IMR-90 (cell line): Measurements from ENCODE around the gene PRRC2B. TPM values are rescaled to one million over a fixed set of nuclear protein-coding genes. Genes with fewer than 3 reads are reported as not detected.

Experiments
- ATAC-seq: fragments of 200-7000 bp; cut with Tn5 transposase; 2 replicates; pipeline ENCODE4 v1.9.1; 2020; ENCODE audit warnings: low read depth, mild to moderate bottlenecking, moderate library complexity
- BruUV-seq: library from RNA; stranded (reverse); fragments of 400-500 nt; replicated peaks from 2 replicates; lab custom pipeline; 2021; lab: Mats Ljungman, UMichigan
- CTCF ChIA-PET: fragments of 300-600 bp; formaldehyde crosslinking; extraction: SDS; loops from one replicate; lab custom pipeline; 2021; ENCODE audit warnings: antibody characterized with exemption; lab: Yijun Ruan, JAX
- POLR2A ChIA-PET: fragments of 300-600 bp; sonication (Branson Sonifier 250); formaldehyde crosslinking; loops from one replicate; lab custom pipeline; 2022; ENCODE audit warnings: antibody characterized with exemption; ENCODE audit not compliant: unreplicated experiment; lab: Charles Lee
- DNase-seq: peaks from one replicate; pipeline ENCODE4 v3.0.0; 2013
- H2AFZ ChIP-seq: replicated peaks from 2 replicates; pipeline ENCODE3; 2013; ENCODE audit warnings: low read length, mild to moderate bottlenecking; ENCODE audit not compliant: poor library complexity
- H2AK5ac ChIP-seq: 2 replicates; pipeline ENCODE4 v1.6.1; 2013; ENCODE audit warnings: low read depth, low read length, inconsistent platforms
- H2AK9ac ChIP-seq: replicated peaks from 2 replicates; pipeline ENCODE3; 2013; ENCODE audit warnings: mild to moderate bottlenecking, low read depth, low read length, moderate library complexity; ENCODE audit not compliant: poor library complexity
- H2BK120ac ChIP-seq: 2 replicates; pipeline ENCODE4 v1.6.1; 2013; ENCODE audit warnings: low read depth, low read length, inconsistent platforms
- H2BK15ac ChIP-seq: 3 replicates; pipeline ENCODE4 v1.6.1; 2013; ENCODE audit warnings: low read depth, low read length, inconsistent platforms
- H2BK20ac ChIP-seq: 2 replicates; pipeline ENCODE4 v1.6.1; 2013; ENCODE audit warnings: low read depth, mild to moderate bottlenecking, inconsistent platforms, low read length, moderate library complexity
- H2BK5ac ChIP-seq: 2 replicates; pipeline ENCODE4 v1.6.1; 2013; ENCODE audit warnings: mild to moderate bottlenecking, low read depth, low read length, inconsistent platforms; ENCODE audit not compliant: poor library complexity, severe bottlenecking
- H3K14ac ChIP-seq: replicated peaks from 2 replicates; pipeline ENCODE4 v1.6.1; 2013; ENCODE audit warnings: low read depth, low read length, inconsistent platforms
- H3K18ac ChIP-seq: 2 replicates; pipeline ENCODE4 v1.6.1; 2013; ENCODE audit warnings: low read depth, low read length, control low read depth
- H3K23ac ChIP-seq: 2 replicates; pipeline ENCODE4 v1.6.1; 2013; ENCODE audit warnings: low read depth, low read length, inconsistent platforms
- H3K27ac ChIP-seq: 2 replicates; pipeline ENCODE4 v1.5.1; 2013; ENCODE audit warnings: mild to moderate bottlenecking, control low read depth, low read length; ENCODE audit not compliant: insufficient read depth
- H3K27me3 ChIP-seq: 2 replicates; pipeline ENCODE4 v1.6.1; 2013; ENCODE audit warnings: low read length; ENCODE audit not compliant: control insufficient read depth, insufficient read depth
- H3K36me3 ChIP-seq: 2 replicates; pipeline ENCODE4 v1.6.1; 2013; ENCODE audit warnings: low read length, mixed read lengths; ENCODE audit not compliant: control insufficient read depth, insufficient read depth
- H3K4ac ChIP-seq: 2 replicates; pipeline ENCODE4 v1.6.1; 2013; ENCODE audit warnings: low read depth, low read length, inconsistent platforms
- H3K4me1 ChIP-seq: 2 replicates; pipeline ENCODE4 v1.6.1; 2013; ENCODE audit warnings: low read length, mixed read lengths; ENCODE audit not compliant: control insufficient read depth, insufficient read depth
- H3K4me2 ChIP-seq: 2 replicates; pipeline ENCODE4 v1.6.1; 2013; ENCODE audit warnings: low read depth, mild to moderate bottlenecking, control low read depth, low read length, moderate library complexity
- H3K4me3 ChIP-seq: 2 replicates; pipeline ENCODE4 v1.5.1; 2013; ENCODE audit warnings: low read depth, mild to moderate bottlenecking, control low read depth, low read length, moderate library complexity; ENCODE audit not compliant: insufficient read depth
- H3K56ac ChIP-seq: 2 replicates; pipeline ENCODE4 v1.6.1; 2013; ENCODE audit warnings: low read length, inconsistent platforms; ENCODE audit not compliant: insufficient read depth; ENCODE audit errors: extremely low read depth
- H3K79me1 ChIP-seq, 2 experiments: 2 replicates each; pipeline ENCODE4 v1.6.1; 2013; ENCODE audit warnings: low read length in 2 of 2, inconsistent platforms in 1 of 2, low read depth in 1 of 2
- H3K9ac ChIP-seq: 2 replicates; pipeline ENCODE4 v1.6.1; 2013; ENCODE audit warnings: low read depth, low read length, control low read depth
- H3K9me1 ChIP-seq: 2 replicates; pipeline ENCODE4 v1.6.1; 2013; ENCODE audit warnings: low read length, inconsistent platforms; ENCODE audit not compliant: insufficient read depth
- H3K9me3 ChIP-seq: 2 replicates; pipeline ENCODE4 v1.6.1; 2013; ENCODE audit warnings: low read length; ENCODE audit not compliant: control insufficient read depth, insufficient read depth
- H4K20me1 ChIP-seq: 2 replicates; pipeline ENCODE4 v1.6.1; 2013; ENCODE audit warnings: low read length, inconsistent platforms; ENCODE audit not compliant: insufficient read depth
- H4K5ac ChIP-seq: 2 replicates; pipeline ENCODE4 v1.6.1; 2013; ENCODE audit warnings: mild to moderate bottlenecking, low read depth, low read length, control low read depth
- H4K8ac ChIP-seq, 2 experiments: 2 replicates each; pipeline ENCODE4 v1.6.1; 2013; ENCODE audit warnings: low read depth in 2 of 2, low read length in 2 of 2, control low read depth in 1 of 2, inconsistent platforms in 1 of 2
- H4K91ac ChIP-seq: 2 replicates; pipeline ENCODE4 v1.6.1; 2013; ENCODE audit warnings: low read depth, low read length, inconsistent platforms; ENCODE audit not compliant: insufficient read depth
- CEBPB ChIP-seq: IDR thresholded peaks from 2 replicates; pipeline ENCODE4 v1.6.1; 2012; ENCODE audit warnings: low read depth, low read length, improper control_type of control experiment
- CTCF ChIP-seq: conservative IDR thresholded peaks from 2 replicates; pipeline ENCODE4 v1.5.1; 2012; ENCODE audit warnings: mild to moderate bottlenecking, low read depth, low read length, improper control_type of control experiment
- ELK1 ChIP-seq: fragments of 150-350 bp; IDR thresholded peaks from 2 replicates; pipeline ENCODE4 v1.6.1; 2016; ENCODE audit warnings: low read depth, mild to moderate bottlenecking, low read length, moderate library complexity, borderline replicate concordance
- FOS ChIP-seq: fragments of 150-350 bp; IDR thresholded peaks from 2 replicates; pipeline ENCODE4 v1.6.1; 2016; ENCODE audit warnings: low read depth, low read length
- MAFK ChIP-seq: IDR thresholded peaks from 2 replicates; pipeline ENCODE4 v1.6.1; 2012; ENCODE audit warnings: low read depth, low read length, improper control_type of control experiment
- NFE2L2 ChIP-seq: fragments of 150-350 bp; IDR thresholded peaks from 2 replicates; pipeline ENCODE4 v1.6.1; 2016; ENCODE audit warnings: low read depth, mild to moderate bottlenecking, low read length
- RAD21 ChIP-seq: IDR thresholded peaks from 2 replicates; pipeline ENCODE4 v1.6.1; 2012; ENCODE audit warnings: low read length, improper control_type of control experiment
- RCOR1 ChIP-seq: IDR thresholded peaks from 2 replicates; pipeline ENCODE4 v1.6.1; 2012; ENCODE audit warnings: mild to moderate bottlenecking, low read length, improper control_type of control experiment; ENCODE audit not compliant: insufficient replicate concordance
- RFX5 ChIP-seq: IDR thresholded peaks from 2 replicates; pipeline ENCODE4 v1.8.0; 2012; ENCODE audit warnings: low read depth, mild to moderate bottlenecking, low read length, moderate library complexity
- SMC3 ChIP-seq: fragments of 150-350 bp; IDR thresholded peaks from 2 replicates; pipeline ENCODE4 v1.6.1; 2016; ENCODE audit warnings: low read depth, mild to moderate bottlenecking, antibody characterized with exemption, low read length, moderate library complexity
- WGBS, 2 experiments: methylation state at CpG; one replicate each; pipeline versions ENCODE4 v1.1.5 to v1.1.7; 2013; ENCODE audit warnings: missing lambda C conversion rate in 2 of 2; ENCODE audit not compliant: insufficient read length in 1 of 2; ENCODE audit errors: extremely low coverage in 2 of 2; 5-methylcytosine and 5-hydroxymethylcytosine counted together
- dilution Hi-C: fragments of 300-500 bp; cut with HindIII; formaldehyde crosslinking; loops from one replicate; pipeline ENCODE4 v1.14.3; 2018; ENCODE audit warnings: low sequenced_read_pairs; ENCODE audit not compliant: unreplicated experiment
- in situ Hi-C: fragments of 300-500 bp; cut with MboI; formaldehyde crosslinking; loops from 3 replicates; pipeline ENCODE4 v1.14.3; 2019; ENCODE audit warnings: low sequenced_read_pairs, inconsistent platforms, mixed read lengths
- intact Hi-C: fragments of 100-400 bp; cut with micrococcal nuclease; formaldehyde crosslinking; loops from 2 replicates; pipeline ENCODE4 v1.10.0; 2022
- polyA plus RNA-seq, 3 experiments: library from polyadenylated mRNA; depleted of rRNA; stranded (reverse); fragments of >200 nt; gene quantifications; 2 replicates each; pipeline ENCODE4 v1.2.3, GENCODE V29; 2012; ENCODE audit warnings: low replicate concordance in 1 of 3
- total RNA-seq: library from RNA; depleted of rRNA; stranded (reverse); fragments of >200 nt; gene quantifications from 2 replicates; pipeline ENCODE4 v1.2.3, GENCODE V29; 2012

Gene PRRC2B
- total and polyA plus RNA-seq, 2 of the 4 experiments (the other 2 are of a cell fraction) = 19.4 to 39.1 TPM

GRCh38 chr9:131349522-131349880, 44.4 kb upstream of the PRRC2B start:
- no peak for ATAC-seq
- peak overlapping the region; percentile 93; the same call in 1 of the 2 replicates for H3K4me2 ChIP-seq

More at GRCh38 chr9:131349522-131349880, 44.4 kb upstream of the PRRC2B start:
- Histone ChIP-seq H4K20me1 (no peaks in the 10 kb centered on the region; the same call in 1 of the 2 replicates), H4K8ac (no peak overlapping the region), H3K56ac (no peak overlapping the region), H3K4me1 (no peaks in the 10 kb centered on the region), H3K27ac (no peak overlapping the region), H4K5ac (no peak overlapping the region), H3K9me3 (no peaks in the 10 kb centered on the region), H4K91ac (no peak overlapping the region), H3K27me3 (no peaks in the 10 kb centered on the region; the same call in 1 of the 2 replicates), H3K36me3 (no peaks in the 10 kb centered on the region), H2AFZ (peak overlapping the region; percentile 96), H3K18ac (no peak overlapping the region), H3K9ac (no peak overlapping the region), H2BK120ac (no peak overlapping the region), H2BK15ac (no peak overlapping the region), H2AK9ac (no peak overlapping the region), H3K23ac (no peak overlapping the region), H2AK5ac (no peak overlapping the region), H3K9me1 (no peaks in the 10 kb centered on the region), H2BK20ac (no peak overlapping the region), H3K79me1 (no peaks in the 10 kb centered on the region), H3K4ac (no peak overlapping the region), H3K14ac (no peak overlapping the region), H3K4me3 (no peak overlapping the region), H2BK5ac (no peak overlapping the region)
- intact Hi-C loops (no loop called here), dilution Hi-C loops (no loop called here), in situ Hi-C loops (no loop called here)
- ChIA-PET POLR2A (no interaction called here), CTCF (interaction anchor here (0.6 to 1.9 kb wide), 6 partner anchors 15 to 125 kb away, joined by 3 to 5 read pairs (median 3); no protein-coding TSS in a partner anchor)
- WGBS, 2 experiments = 25% methylated on average over 1 of the region's 5 CpGs; no CpG with 5 or more reads in 1 of the 2 experiments
- no peak for DNase-seq
- TF ChIP-seq NFE2L2 (no peak), RFX5 (no peak), SMC3 (no peak), RAD21 (no peak), MAFK (no peak), CTCF (no peak), ELK1 (no peak), CEBPB (no peak), RCOR1 (no peak), FOS (no peak)
- no TSS peak for BruUV-seq
